Activated T-cell treated with anti-CD3 and anti-CD28 coated beads, Interleukin-2, amount 50 U/mL, for 72 hours (primary cell): ENCODE data around the gene MPRIP. TPM values are rescaled to one million over a fixed set of nuclear protein-coding genes. Genes with fewer than 3 reads are reported as not detected.
A peak's percentile ranks its signal among the peaks of the same experiment; 100 is the strongest.

Source experiments
- ATAC-seq, 2 donors: fragments of 150-1000 bp; cut with Tn5 transposase; replicated peaks in 1 of 2; 2 replicates each; pipeline ENCODE4 v1.10.0; 2021; ENCODE audit warnings: moderate library complexity in 2 of 2, mild to moderate bottlenecking in 1 of 2
- DNase-seq, 2 donors: peaks; one replicate each; pipeline ENCODE4 v3.0.0; 2021 to 2022; ENCODE audit warnings: mixed read lengths in 1 of 2
- H3K27ac Mint-ChIP-seq: one replicate; pipeline ENCODE4 v1.8.0; 2022; ENCODE audit warnings: mild to moderate bottlenecking, moderate library complexity, mixed read lengths
- H3K27me3 Mint-ChIP-seq: one replicate; pipeline ENCODE4 v1.8.0; 2022; ENCODE audit warnings: low read depth, mixed read lengths
- H3K36me3 Mint-ChIP-seq, 2 donors: one replicate each; pipeline ENCODE4 v1.8.0; 2022; ENCODE audit warnings: mixed read lengths in 2 of 2, mild to moderate bottlenecking in 1 of 2; ENCODE audit not compliant: insufficient read depth in 2 of 2
- H3K4me1 Mint-ChIP-seq: one replicate; pipeline ENCODE4 v1.8.0; 2022; ENCODE audit warnings: low read depth, mixed read lengths
- H3K4me3 Mint-ChIP-seq, 2 donors: one replicate each; pipeline ENCODE4 v1.8.0; 2022; ENCODE audit warnings: mild to moderate bottlenecking in 2 of 2, mixed read lengths in 2 of 2, moderate library complexity in 2 of 2
- H3K9me3 Mint-ChIP-seq, 2 donors: one replicate each; pipeline ENCODE4 v1.8.0; 2022; ENCODE audit warnings: mixed read lengths in 2 of 2
- total RNA-seq, 2 donors: library from RNA; stranded (reverse); gene quantifications; one replicate each; pipeline ENCODE4 v1.2.3, GENCODE V29; 2022

MPRIP gene
- total RNA-seq, 2 donors from 2014 or later: 110 to 128 TPM

DNA sequence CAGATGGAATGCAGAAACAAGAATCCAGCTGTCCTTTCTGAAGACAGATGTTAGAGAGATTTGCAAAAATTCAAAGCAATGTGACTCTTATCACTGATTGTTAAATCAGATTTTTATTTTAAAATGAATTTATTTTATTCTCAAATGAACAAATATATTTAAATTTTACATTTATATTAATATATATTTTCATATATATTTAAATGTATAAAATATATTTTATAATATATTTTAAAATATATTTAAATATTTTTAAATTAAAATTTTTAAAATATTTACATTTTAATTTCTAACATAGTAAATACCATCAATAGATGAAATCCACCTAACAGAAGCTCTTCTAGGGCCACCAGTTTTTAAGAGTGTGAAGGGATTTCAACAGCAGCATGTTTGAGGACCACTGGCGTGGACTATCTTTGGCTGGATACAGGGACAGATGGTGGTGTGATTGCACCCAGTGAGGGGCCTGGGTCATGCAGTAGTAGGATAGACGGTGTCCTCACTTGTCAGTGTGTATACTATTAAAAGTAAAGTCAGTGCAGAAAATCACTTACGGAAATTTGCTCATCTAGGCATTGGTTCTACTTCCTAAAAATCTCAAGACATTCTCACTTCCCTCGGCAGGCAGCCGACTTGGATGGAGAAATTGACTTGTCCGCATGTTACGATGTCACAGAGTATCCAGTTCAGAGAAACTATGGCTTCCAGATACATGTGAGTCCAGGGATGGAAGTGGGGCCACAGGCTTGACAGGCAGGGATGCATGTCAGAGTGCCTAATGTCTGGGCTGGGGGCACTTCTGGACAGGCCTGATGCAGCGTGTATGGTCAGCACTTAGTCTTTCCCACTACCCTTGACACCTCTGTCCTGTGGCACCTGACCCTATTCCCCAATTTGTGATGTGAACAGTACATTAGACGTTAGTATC, 107.5 kb downstream of the MPRIP start:
- DNase-seq: no peak
- ATAC-seq: peak; percentile 4 to 7
- Mint-ChIP-seq H3K36me3 (peaks cover 6 to 7% of the 10 kb centered on the region in 2 donors), H3K9me3 (no peaks in the 10 kb centered on the region), H3K4me3 (peak overlapping the region in 1 of 2 donors; percentile 38), H3K27ac (peak overlapping the region; percentile 16), H3K27me3 (no peaks in the 10 kb centered on the region), H3K4me1 (peaks cover 46% of the 10 kb centered on the region)

DNA sequence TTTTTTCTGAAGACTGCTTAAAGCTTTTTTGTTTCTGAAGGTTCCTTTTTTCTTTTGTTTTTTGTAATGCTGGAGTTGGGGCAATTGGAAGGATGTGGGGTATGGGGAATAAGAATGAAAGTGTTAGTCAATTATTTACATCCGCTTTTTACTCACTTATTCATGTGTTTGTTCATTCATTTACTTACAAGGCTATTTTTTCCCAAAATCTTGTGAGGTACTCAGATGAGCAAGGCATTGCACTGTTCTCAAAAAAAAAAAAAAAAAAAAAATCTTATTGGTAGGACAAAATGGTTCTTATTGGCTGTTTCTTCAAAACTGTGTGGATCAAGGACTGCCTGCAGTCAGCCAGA, 108.2 kb downstream of the MPRIP start:
- peak overlapping the region; percentile 16 for H3K27ac Mint-ChIP-seq
- H3K27me3 Mint-ChIP-seq: no peaks in the 10 kb centered on the region
- peaks cover 49% of the 10 kb centered on the region for H3K4me1 Mint-ChIP-seq
- DNase-seq (no peak), ATAC-seq (peak; percentile 55 to 59)
- peak overlapping the region; percentile 38 to 43 for H3K4me3 Mint-ChIP-seq
- peaks cover 6 to 9% of the 10 kb centered on the region in 2 donors for H3K36me3 Mint-ChIP-seq
- H3K9me3 Mint-ChIP-seq: no peaks in the 10 kb centered on the region

DNA sequence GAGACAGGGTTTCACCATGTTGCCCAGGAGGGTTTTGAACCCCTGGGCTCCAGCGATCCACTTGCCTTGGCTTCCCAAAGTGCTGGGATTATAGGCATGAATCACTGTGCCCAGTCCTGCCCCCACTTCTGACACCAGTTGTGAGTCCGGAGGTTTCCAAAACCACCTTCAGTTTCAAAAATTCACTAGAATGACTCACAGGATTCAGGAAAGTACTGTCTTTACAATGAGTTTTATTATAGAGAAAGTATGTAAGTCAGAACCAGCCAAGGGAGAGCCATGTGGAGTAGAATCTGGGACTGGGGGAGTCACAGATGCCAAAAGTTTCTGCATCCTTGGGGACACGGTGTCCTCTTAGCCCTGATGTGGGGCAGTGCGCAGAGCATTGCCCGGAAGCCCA, 108.8 kb downstream of the MPRIP start:
- peaks cover 6 to 13% of the 10 kb centered on the region in 2 donors for H3K36me3 Mint-ChIP-seq
- peak overlapping the region; percentile 47 to 78 for H3K4me3 Mint-ChIP-seq
- peak overlapping the region; percentile 76 for H3K27ac Mint-ChIP-seq

DNA sequence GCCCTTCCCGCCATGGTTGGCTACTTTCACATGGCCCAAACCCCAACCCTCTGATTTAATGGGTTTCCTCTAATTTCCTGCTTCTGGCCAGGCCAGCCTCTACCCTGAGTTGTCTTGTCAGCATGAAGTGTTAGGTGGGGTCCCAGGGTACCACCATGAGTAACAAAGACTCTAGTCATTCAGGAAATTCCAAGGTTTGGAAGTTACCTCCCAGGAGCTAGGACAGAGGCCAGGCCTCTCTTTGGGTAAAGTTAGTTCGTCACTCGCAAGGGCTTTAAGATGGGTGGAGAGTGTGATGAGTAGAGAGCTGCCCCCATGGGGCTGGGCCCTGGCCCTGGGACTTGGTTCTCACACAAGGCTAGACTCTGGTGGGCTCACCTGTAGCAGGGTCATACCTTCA, 109.3 kb downstream of the MPRIP start:
- Mint-ChIP-seq H3K27ac (peak overlapping the region; percentile 76), H3K36me3 (peaks cover 6 to 13% of the 10 kb centered on the region in 2 donors), H3K4me1 (peaks cover 49% of the 10 kb centered on the region), H3K9me3 (no peaks in the 10 kb centered on the region), H3K4me3 (peak overlapping the region; percentile 47 to 78), H3K27me3 (no peaks in the 10 kb centered on the region)
- ATAC-seq: no peak
- DNase-seq: no peak

More for the DNA sequence above, 108.8 kb downstream of the MPRIP start:
- peaks cover 49% of the 10 kb centered on the region for H3K4me1 Mint-ChIP-seq
- H3K9me3 Mint-ChIP-seq: no peaks in the 10 kb centered on the region
- ATAC-seq (peak; percentile 67 to 76), DNase-seq (peak; percentile 47 to 49)
- H3K27me3 Mint-ChIP-seq: no peaks in the 10 kb centered on the region

DNA sequence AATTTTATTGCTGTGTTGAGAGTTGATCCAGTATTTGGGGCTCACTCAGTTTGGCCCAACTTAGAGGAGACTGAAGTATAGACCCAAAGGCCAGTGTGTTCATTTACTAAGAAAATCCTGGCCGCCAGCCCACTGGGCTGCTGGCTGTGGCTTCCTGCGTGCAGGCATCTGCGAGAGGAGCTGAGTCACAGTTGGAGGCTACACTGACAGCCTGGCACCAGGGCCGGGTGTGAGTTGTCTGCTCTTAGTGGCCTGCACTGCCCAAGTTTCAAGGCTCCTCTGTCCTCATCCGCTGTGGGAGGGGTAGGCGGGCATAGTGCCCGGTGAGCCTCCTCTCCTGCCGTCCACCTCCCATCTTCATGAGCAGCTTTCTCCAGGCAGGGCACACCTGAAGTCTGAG, 109.7 kb downstream of the MPRIP start:
- H3K4me3 Mint-ChIP-seq: peak overlapping the region; percentile 47 to 78
- peak overlapping the region; percentile 76 for H3K27ac Mint-ChIP-seq
- no peaks in the 10 kb centered on the region for H3K27me3 Mint-ChIP-seq
- DNase-seq (peak; percentile 53 to 66), ATAC-seq (peak; percentile 63 to 66)
- H3K36me3 Mint-ChIP-seq: peaks cover 6 to 13% of the 10 kb centered on the region in 2 donors
- peaks cover 49% of the 10 kb centered on the region for H3K4me1 Mint-ChIP-seq
- H3K9me3 Mint-ChIP-seq: no peaks in the 10 kb centered on the region

DNA sequence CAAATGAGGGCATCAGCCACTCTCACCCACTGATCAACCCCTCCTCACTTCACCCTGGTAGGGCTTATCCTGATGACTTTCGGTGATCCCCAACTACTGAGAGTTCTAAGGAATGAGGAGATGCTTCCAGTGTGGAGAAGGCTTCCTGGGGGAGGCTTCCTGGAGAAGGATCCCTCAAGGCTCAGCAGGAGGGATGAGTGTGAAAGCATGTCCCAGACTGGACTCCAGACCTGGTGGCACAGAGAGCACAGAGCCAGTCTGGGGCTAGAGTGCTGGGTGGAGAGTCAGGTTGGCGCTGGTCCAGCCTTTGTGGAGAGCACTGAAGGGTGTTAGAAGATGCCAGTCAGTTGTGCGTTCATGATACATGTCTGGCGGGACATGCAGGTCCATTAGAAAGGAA, 110.1 kb downstream of the MPRIP start:
- peak overlapping the region; percentile 13 for H3K27ac Mint-ChIP-seq
- H3K36me3 Mint-ChIP-seq: peaks cover 6 to 13% of the 10 kb centered on the region in 2 donors
- H3K4me1 Mint-ChIP-seq: peaks cover 49% of the 10 kb centered on the region
- no peak for DNase-seq
- H3K4me3 Mint-ChIP-seq: no peak overlapping the region
- ATAC-seq: no peak
- no peaks in the 10 kb centered on the region for H3K9me3 Mint-ChIP-seq
- H3K27me3 Mint-ChIP-seq: no peaks in the 10 kb centered on the region

DNA sequence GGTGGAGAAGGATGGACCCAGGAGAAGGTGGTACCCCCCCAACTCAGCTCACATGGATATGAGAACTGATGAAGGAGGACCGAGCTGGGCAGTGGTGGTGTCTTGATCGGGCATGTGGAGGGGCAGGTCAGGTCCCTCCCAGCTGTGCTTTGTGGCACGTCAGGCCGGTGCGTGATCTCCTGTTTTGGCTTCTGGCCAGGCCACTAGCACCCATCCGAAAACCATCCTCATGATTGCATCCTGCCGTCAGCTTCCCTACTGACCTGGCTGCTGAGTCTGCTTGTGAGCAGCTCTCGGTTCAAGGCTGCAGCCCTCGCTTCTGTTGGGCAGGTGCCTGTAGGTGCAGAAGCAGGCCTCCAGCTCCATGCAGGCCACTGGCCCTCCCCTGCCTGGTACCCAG, 110.8 kb downstream of the MPRIP start:
- DNase-seq (no peak), ATAC-seq (no peak)
- Mint-ChIP-seq H3K27ac (no peak overlapping the region), H3K4me1 (peaks cover 49% of the 10 kb centered on the region), H3K27me3 (no peaks in the 10 kb centered on the region), H3K9me3 (no peaks in the 10 kb centered on the region), H3K4me3 (no peak overlapping the region), H3K36me3 (peaks cover 6 to 13% of the 10 kb centered on the region in 2 donors)

DNA sequence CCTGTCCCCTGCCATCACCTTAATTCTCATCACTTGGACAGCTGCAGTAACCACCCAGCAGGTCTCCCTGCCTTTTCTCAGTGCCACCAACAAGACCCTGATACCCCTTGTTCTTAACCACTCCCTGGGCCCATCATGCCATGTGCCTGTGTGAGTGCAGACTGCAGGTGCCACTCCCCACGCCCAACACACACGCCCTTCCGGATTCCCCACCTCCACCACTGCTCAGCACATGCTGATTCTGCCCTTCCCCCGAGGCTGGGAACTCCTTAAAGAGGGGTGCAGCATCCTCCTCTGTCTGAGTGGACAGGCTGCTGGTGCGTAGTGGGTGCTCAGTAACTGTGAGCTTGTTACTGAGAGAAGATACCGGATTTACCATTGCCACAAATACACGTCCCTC, 111.5 kb downstream of the MPRIP start:
- Mint-ChIP-seq H3K27me3 (no peaks in the 10 kb centered on the region), H3K4me3 (no peak overlapping the region), H3K36me3 (peaks cover 6 to 13% of the 10 kb centered on the region in 2 donors), H3K27ac (no peak overlapping the region), H3K9me3 (no peaks in the 10 kb centered on the region), H3K4me1 (peaks cover 49% of the 10 kb centered on the region)
- DNase-seq (no peak), ATAC-seq (no peak)

DNA sequence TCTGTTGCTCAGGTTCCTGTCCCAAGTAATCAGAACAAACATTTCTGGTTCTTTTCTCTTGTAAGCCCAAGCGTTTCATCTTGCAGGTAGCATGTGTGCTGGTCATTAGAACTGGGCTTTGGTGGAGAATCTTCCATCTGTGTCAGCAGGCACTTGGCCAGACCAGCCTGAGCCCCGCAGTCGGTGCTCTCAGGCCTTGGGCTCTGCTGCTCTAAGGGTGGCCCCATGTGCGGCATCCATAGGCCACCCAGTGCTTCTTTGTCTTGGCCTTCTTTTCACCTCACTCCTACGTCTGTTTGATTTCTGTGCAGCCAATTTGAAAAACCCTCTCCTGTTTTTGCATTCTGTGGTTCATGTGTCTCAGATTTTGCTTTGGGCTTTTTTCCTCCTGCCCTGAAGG, 112.3 kb downstream of the MPRIP start:
- peaks cover 6 to 15% of the 10 kb centered on the region in 2 donors for H3K36me3 Mint-ChIP-seq
- H3K27me3 Mint-ChIP-seq: no peaks in the 10 kb centered on the region
- peak overlapping the region in 1 of 2 donors; percentile 11 for H3K4me3 Mint-ChIP-seq
- peak overlapping the region; percentile 39 for H3K27ac Mint-ChIP-seq
- no peak for ATAC-seq
- peaks cover 49% of the 10 kb centered on the region for H3K4me1 Mint-ChIP-seq
- no peaks in the 10 kb centered on the region for H3K9me3 Mint-ChIP-seq
- DNase-seq: no peak

DNA sequence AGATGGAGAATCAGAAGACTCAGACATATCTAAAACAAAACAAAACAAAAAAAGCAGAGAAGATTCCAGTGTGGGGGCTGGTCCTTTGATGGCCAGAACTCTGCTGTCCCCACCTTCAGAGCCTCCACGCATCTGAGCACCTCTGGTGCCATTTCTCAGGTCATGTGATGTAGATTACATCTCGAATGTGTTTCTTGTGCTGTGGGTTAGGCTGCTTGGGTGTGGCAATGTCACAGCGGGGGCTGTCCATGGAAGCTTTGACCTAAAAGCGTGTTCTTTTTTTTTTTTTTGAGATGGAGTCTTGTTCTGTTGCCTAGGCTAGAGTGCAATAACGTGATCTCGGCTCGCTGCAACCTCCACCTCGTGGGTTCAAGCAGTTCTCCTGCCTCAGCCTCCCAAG, 112.7 kb downstream of the MPRIP start:
- no peak for ATAC-seq
- peaks cover 45% of the 10 kb centered on the region for H3K4me1 Mint-ChIP-seq
- H3K27ac Mint-ChIP-seq: peak overlapping the region; percentile 45
- DNase-seq: no peak
- H3K36me3 Mint-ChIP-seq: peaks cover 6 to 15% of the 10 kb centered on the region in 2 donors
- no peaks in the 10 kb centered on the region for H3K9me3 Mint-ChIP-seq
- H3K4me3 Mint-ChIP-seq: peak overlapping the region in 1 of 2 donors; percentile 11
- H3K27me3 Mint-ChIP-seq: no peaks in the 10 kb centered on the region

DNA sequence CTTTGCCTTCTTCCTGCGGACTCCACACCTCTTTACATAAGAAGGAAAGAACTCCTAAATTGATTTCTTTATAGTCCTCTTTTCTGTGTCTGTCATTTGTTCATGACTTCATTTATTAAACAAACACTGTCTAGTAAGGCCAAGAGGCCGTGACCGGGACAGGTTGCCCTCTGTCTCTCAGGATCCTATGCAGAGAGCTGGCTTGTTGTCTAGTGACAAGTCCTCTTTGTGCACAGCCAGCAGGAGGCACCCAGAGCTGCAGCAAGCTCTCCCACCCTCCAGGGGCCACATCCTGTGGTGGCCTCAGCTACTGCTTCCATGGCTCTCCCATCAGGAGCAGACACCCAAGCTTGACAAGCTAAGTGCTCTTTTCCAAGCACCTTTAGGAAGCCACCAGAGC, 113.3 kb downstream of the MPRIP start:
- H3K27ac Mint-ChIP-seq: no peak overlapping the region
- peaks cover 6 to 15% of the 10 kb centered on the region in 2 donors for H3K36me3 Mint-ChIP-seq
- no peak for DNase-seq
- no peaks in the 10 kb centered on the region for H3K9me3 Mint-ChIP-seq
- H3K4me3 Mint-ChIP-seq: no peak overlapping the region
- ATAC-seq: no peak
- H3K27me3 Mint-ChIP-seq: no peaks in the 10 kb centered on the region
- H3K4me1 Mint-ChIP-seq: peaks cover 40% of the 10 kb centered on the region

DNA sequence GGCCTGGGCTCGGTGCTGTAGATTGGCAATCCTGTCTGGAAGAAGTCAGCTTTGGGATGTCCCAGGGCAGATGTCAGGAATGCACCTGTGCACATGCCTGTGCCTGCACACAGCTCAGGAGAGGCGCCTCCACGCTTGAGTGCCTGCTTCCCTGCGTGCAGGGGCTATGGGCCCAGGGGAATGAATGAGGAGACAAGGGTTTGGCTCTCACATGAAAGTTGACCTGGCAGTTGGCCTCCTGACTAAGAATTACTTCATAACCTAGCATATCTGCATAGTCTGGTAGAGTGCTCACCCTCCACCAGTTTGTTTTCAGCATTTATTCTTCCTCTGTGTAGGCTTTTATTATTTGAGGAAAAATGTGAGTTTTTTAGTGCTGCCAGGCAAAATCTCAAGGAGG, 113.8 kb downstream of the MPRIP start:
- peaks cover 6 to 14% of the 10 kb centered on the region in 2 donors for H3K36me3 Mint-ChIP-seq
- no peaks in the 10 kb centered on the region for H3K27me3 Mint-ChIP-seq
- H3K27ac Mint-ChIP-seq: no peak overlapping the region

DNA sequence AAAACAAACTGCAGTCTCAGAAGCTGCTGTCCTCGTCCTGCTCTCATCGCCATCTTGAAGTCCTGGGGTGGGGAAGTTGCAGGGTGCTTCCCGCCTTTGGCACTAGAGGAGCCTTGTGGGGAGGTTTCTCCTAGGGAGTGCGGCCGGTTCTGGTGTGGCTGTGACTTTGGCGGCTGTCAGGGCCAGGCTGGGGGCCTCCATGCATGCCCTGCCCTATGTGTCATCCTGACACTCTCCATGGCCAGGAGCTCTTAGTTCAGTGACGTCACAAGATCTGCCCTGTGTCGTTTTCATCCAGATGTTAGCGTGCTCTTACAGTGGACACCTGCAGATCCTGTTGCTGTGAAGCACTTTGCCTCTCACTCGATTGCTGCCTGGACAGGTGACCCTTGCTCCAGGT, 114.3 kb downstream of the MPRIP start:
- H3K4me3 Mint-ChIP-seq: no peak overlapping the region
- H3K27ac Mint-ChIP-seq: no peak overlapping the region
- peaks cover 30% of the 10 kb centered on the region for H3K4me1 Mint-ChIP-seq
- no peak for ATAC-seq
- H3K27me3 Mint-ChIP-seq: no peaks in the 10 kb centered on the region
- no peaks in the 10 kb centered on the region for H3K9me3 Mint-ChIP-seq
- H3K36me3 Mint-ChIP-seq: peaks cover 6 to 12% of the 10 kb centered on the region in 2 donors
- DNase-seq: no peak

More for the DNA sequence above, 113.8 kb downstream of the MPRIP start:
- ATAC-seq (no peak), DNase-seq (no peak)
- H3K4me1 Mint-ChIP-seq: peaks cover 34% of the 10 kb centered on the region
- H3K4me3 Mint-ChIP-seq: no peak overlapping the region
- H3K9me3 Mint-ChIP-seq: no peaks in the 10 kb centered on the region
